H1 (cell line): ENCODE measurements around the gene DHX58. TPM values are rescaled to one million over a fixed set of nuclear protein-coding genes. Genes with fewer than 3 reads are reported as not detected.

Experiments
- CTCF ChIA-PET: fragments of 300-600 bp; sonication (Branson Sonifier 250); formaldehyde crosslinking; loops from one replicate; lab custom pipeline; 2021; ENCODE audit not compliant: partially characterized antibody; lab: Charles Lee
- POLR2A ChIA-PET: fragments of 300-600 bp; sonication (Branson Sonifier 250); formaldehyde crosslinking; loops from one replicate; lab custom pipeline; 2021; ENCODE audit warnings: inconsistent platforms; ENCODE audit not compliant: partially characterized antibody; lab: Charles Lee
- DNase-seq, 2 experiments: peaks; one replicate each; pipeline versions ENCODE4 v3.0.0 to v3.0.0-alpha.2; 2010 to 2022; ENCODE audit warnings: low spot score in 2 of 2, low read depth in 1 of 2, mixed read lengths in 1 of 2
- FAIRE-seq: peaks from 2 replicates; lab custom pipeline; 2011; peaks lifted over from hg19 to GRCh38; lab: Jason Lieb, UNC
- H2AFZ ChIP-seq: 2 replicates; pipeline ENCODE4 v1.8.1; 2012; ENCODE audit warnings: low read length, inconsistent platforms
- H2AK5ac ChIP-seq: 2 replicates; pipeline ENCODE4 v1.6.1; 2013; ENCODE audit warnings: low read depth, low read length
- H2BK120ac ChIP-seq: replicated peaks from 2 replicates; pipeline ENCODE3; 2013; ENCODE audit warnings: low read depth, low read length, inconsistent platforms
- H2BK12ac ChIP-seq: 2 replicates; pipeline ENCODE4 v1.6.1; 2013; ENCODE audit warnings: low read depth, low read length
- H2BK15ac ChIP-seq: 2 replicates; pipeline ENCODE4 v1.6.1; 2013; ENCODE audit warnings: low read length
- H2BK20ac ChIP-seq: 2 replicates; pipeline ENCODE4 v1.6.1; 2013; ENCODE audit warnings: low read length
- H2BK5ac ChIP-seq: 2 replicates; pipeline ENCODE4 v1.6.1; 2013; ENCODE audit warnings: low read depth, low read length
- H3K14ac ChIP-seq: 2 replicates; pipeline ENCODE4 v1.6.1; 2013; ENCODE audit warnings: inconsistent platforms; ENCODE audit not compliant: insufficient read length
- H3K18ac ChIP-seq: 2 replicates; pipeline ENCODE4 v1.6.1; 2013; ENCODE audit warnings: low read length; ENCODE audit errors: extremely low read depth
- H3K23ac ChIP-seq: 2 replicates; pipeline ENCODE4 v1.6.1; 2013; ENCODE audit warnings: inconsistent platforms; ENCODE audit not compliant: insufficient read length
- H3K23me2 ChIP-seq: 2 replicates; pipeline ENCODE4 v1.6.1; 2013; ENCODE audit warnings: low read depth, low read length
- H3K27ac ChIP-seq: 2 replicates; pipeline ENCODE4 v1.6.1; 2011; ENCODE audit warnings: low read depth, low read length, inconsistent platforms
- H3K27me3 ChIP-seq, 4 experiments: replicated peaks in 1 of 4; 1 replicate in 1 of 4; 2 replicates in 3 of 4; pipeline versions ENCODE4 v1.6.1 to v1.8.1; 2011 to 2013; ENCODE audit warnings: low read length in 3 of 4, mild to moderate bottlenecking in 3 of 4, inconsistent platforms in 2 of 4, mixed read lengths in 2 of 4, moderate library complexity in 1 of 4; ENCODE audit not compliant: control insufficient read depth in 3 of 4, insufficient read depth in 3 of 4; ENCODE audit errors: extremely low read depth in 1 of 4
- H3K36me3 ChIP-seq, 4 experiments: 2 replicates each; pipeline versions ENCODE4 v1.6.1 to v1.8.1; 2011 to 2013; ENCODE audit warnings: mild to moderate bottlenecking in 4 of 4, low read length in 3 of 4, moderate library complexity in 2 of 4, control low read depth in 1 of 4, inconsistent platforms in 1 of 4; ENCODE audit not compliant: insufficient read depth in 4 of 4, control insufficient read depth in 2 of 4
- H3K4ac ChIP-seq: replicated peaks from 2 replicates; pipeline ENCODE3; 2013; ENCODE audit warnings: low read length, low read depth, mixed read lengths, inconsistent platforms; ENCODE audit not compliant: insufficient read length
- H3K4me1 ChIP-seq, 4 experiments: replicated peaks in 1 of 4; 1 replicate in 1 of 4; 2 replicates in 3 of 4; pipeline versions ENCODE4 v1.6.1 to v1.8.1; 2011 to 2013; ENCODE audit warnings: low read length in 3 of 4, inconsistent platforms in 2 of 4, mixed read lengths in 1 of 4; ENCODE audit not compliant: insufficient read depth in 4 of 4, control insufficient read depth in 3 of 4
- H3K4me2 ChIP-seq, 2 experiments: 2 replicates each; pipeline versions ENCODE4 v1.6.1 to v1.8.1; 2011 to 2013; ENCODE audit warnings: low read depth in 2 of 2, low read length in 2 of 2, control low read depth in 1 of 2, inconsistent platforms in 1 of 2, mild to moderate bottlenecking in 1 of 2; ENCODE audit not compliant: insufficient read depth in 1 of 2
- H3K4me3 ChIP-seq, 4 experiments: fragments of 200-600, 300-600 bp in 1 of 4; sonication (generic), shearing (Covaris generic), sonication (Bioruptor Twin) in 1 of 4; 2 replicates each; pipeline versions ENCODE4 v1.5.1 to v1.8.1; 2011 to 2016; ENCODE audit warnings: low read length in 4 of 4, low read depth in 3 of 4, control low read depth in 2 of 4, inconsistent platforms in 2 of 4, mild to moderate bottlenecking in 2 of 4, mixed read lengths in 1 of 4, moderate library complexity in 1 of 4; ENCODE audit not compliant: insufficient read depth in 2 of 4; ENCODE audit errors: extremely low read depth in 1 of 4
- H3K56ac ChIP-seq: replicated peaks from 2 replicates; pipeline ENCODE3; 2013; ENCODE audit warnings: low read depth, mild to moderate bottlenecking, mixed read lengths, low read length, inconsistent platforms; ENCODE audit not compliant: insufficient read length
- H3K79me1 ChIP-seq: 2 replicates; pipeline ENCODE4 v1.6.1; 2013; ENCODE audit warnings: low read depth, low read length, control low read depth
- H3K79me2 ChIP-seq, 2 experiments: 2 replicates each; pipeline versions ENCODE4 v1.6.1 to v1.8.1; 2012 to 2013; ENCODE audit warnings: low read length in 2 of 2, mild to moderate bottlenecking in 2 of 2, inconsistent platforms in 1 of 2; ENCODE audit not compliant: insufficient read depth in 2 of 2, control insufficient read depth in 1 of 2
- H3K9ac ChIP-seq, 4 experiments: replicated peaks in 1 of 4; 1 replicate in 1 of 4; 2 replicates in 3 of 4; pipeline versions ENCODE4 v1.6.1 to v1.8.1; 2011 to 2013; ENCODE audit warnings: low read depth in 3 of 4, low read length in 3 of 4, control low read depth in 2 of 4, mild to moderate bottlenecking in 2 of 4, moderate library complexity in 2 of 4, inconsistent platforms in 1 of 4; ENCODE audit errors: extremely low read depth in 1 of 4
- H3K9me3 ChIP-seq, 2 experiments: 2 replicates each; pipeline versions ENCODE4 v1.6.1 to v1.8.1; 2012 to 2013; ENCODE audit warnings: mild to moderate bottlenecking in 2 of 2, moderate library complexity in 2 of 2, control low read depth in 1 of 2, inconsistent platforms in 1 of 2, low read depth in 1 of 2, low read length in 1 of 2, mixed read lengths in 1 of 2; ENCODE audit not compliant: insufficient read depth in 2 of 2
- H4K20me1 ChIP-seq, 2 experiments: replicated peaks in 1 of 2; 2 replicates each; pipeline versions ENCODE3 to v1.8.1; 2011 to 2013; ENCODE audit warnings: inconsistent platforms in 2 of 2, low read length in 2 of 2, mild to moderate bottlenecking in 1 of 2; ENCODE audit not compliant: insufficient read depth in 2 of 2, control insufficient read depth in 1 of 2
- H4K5ac ChIP-seq: 2 replicates; pipeline ENCODE4 v1.6.1; 2013; ENCODE audit warnings: low read length, low read depth, mixed read lengths, inconsistent platforms; ENCODE audit not compliant: insufficient read length
- H4K8ac ChIP-seq: 2 replicates; pipeline ENCODE4 v1.8.0; 2013; ENCODE audit warnings: mild to moderate bottlenecking, moderate library complexity, low read length, inconsistent platforms; ENCODE audit not compliant: insufficient read depth; ENCODE audit errors: extremely low read depth
- H4K91ac ChIP-seq: replicated peaks from 2 replicates; pipeline ENCODE3; 2013; ENCODE audit warnings: low read length, mixed read lengths, inconsistent platforms; ENCODE audit not compliant: insufficient read length
- BRCA1 ChIP-seq: IDR thresholded peaks from 2 replicates; pipeline ENCODE4 v1.6.1; 2012; ENCODE audit warnings: low read depth, low read length, improper control_type of control experiment
- CBX8 ChIP-seq: fragments of 300-800, 300-1000 bp; sonication (generic); IDR thresholded peaks from 2 replicates; pipeline ENCODE4 v1.7.1; 2016; ENCODE audit warnings: low read depth, low read length, borderline replicate concordance
- CEBPB ChIP-seq: IDR thresholded peaks from 2 replicates; pipeline ENCODE4 v1.6.1; 2012; ENCODE audit warnings: low read depth, low read length
- EGR1 ChIP-seq: IDR thresholded peaks from 2 replicates; pipeline ENCODE4 v1.6.1; 2011; ENCODE audit warnings: low read depth, low read length, borderline replicate concordance
- GABPA ChIP-seq: IDR thresholded peaks from 2 replicates; pipeline ENCODE4 v1.6.1; 2011; ENCODE audit warnings: mild to moderate bottlenecking, low read length, moderate library complexity, borderline replicate concordance; ENCODE audit not compliant: insufficient read depth
- GTF2F1 ChIP-seq: IDR thresholded peaks from 2 replicates; pipeline ENCODE4 v1.6.1; 2012; ENCODE audit warnings: low read depth, low read length, improper control_type of control experiment, borderline replicate concordance
- HDAC6 ChIP-seq: IDR thresholded peaks from one replicate; pipeline ENCODE4 v1.7.1; 2012; ENCODE audit warnings: low read depth, mild to moderate bottlenecking, inconsistent platforms, low read length, moderate library complexity
- KDM1A ChIP-seq: fragments of 200-600, 300-600 bp; sonication (generic); IDR thresholded peaks from 2 replicates; pipeline ENCODE4 v1.7.1; 2016; ENCODE audit warnings: mild to moderate bottlenecking, low read length, borderline replicate concordance
- KDM4A ChIP-seq: IDR thresholded peaks from one replicate; pipeline ENCODE4 v1.7.1; 2012; ENCODE audit warnings: low read depth, mild to moderate bottlenecking, moderate library complexity, low read length, inconsistent platforms; ENCODE audit not compliant: severe bottlenecking
- KDM5A ChIP-seq: fragments of 200-600 bp; IDR thresholded peaks from 2 replicates; pipeline ENCODE4 v1.7.1; 2012; ENCODE audit warnings: mild to moderate bottlenecking, low read length, inconsistent platforms, mixed read lengths
- MAFK ChIP-seq: IDR thresholded peaks from 2 replicates; pipeline ENCODE4 v1.6.1; 2012; ENCODE audit warnings: low read depth, mild to moderate bottlenecking, improper control_type of control experiment, low read length
- RFX5 ChIP-seq: IDR thresholded peaks from 2 replicates; pipeline ENCODE4 v1.6.1; 2011; ENCODE audit warnings: low read depth, low read length, improper control_type of control experiment, borderline replicate concordance
- SIN3A ChIP-seq, 2 experiments: IDR thresholded peaks in 1 of 2; conservative IDR thresholded peaks in 1 of 2; 2 replicates each; pipeline ENCODE4 v1.6.1; 2011 to 2012; ENCODE audit warnings: low read length in 2 of 2, improper control_type of control experiment in 1 of 2, low read depth in 1 of 2, mild to moderate bottlenecking in 1 of 2
- WGBS, 2 experiments: shearing (Covaris generic) in 1 of 2; methylation state at CpG; one replicate each; pipeline versions ENCODE4 v1.1.6 to v1.1.7; 2013 to 2015; ENCODE audit warnings: low lambda C conversion rate in 2 of 2, mixed read lengths in 2 of 2, inconsistent platforms in 1 of 2, low coverage in 1 of 2, missing lambda C conversion rate in 1 of 2; ENCODE audit not compliant: insufficient replicate concordance in 2 of 2, insufficient coverage in 1 of 2, insufficient read length in 1 of 2; ENCODE audit errors: extremely low coverage in 1 of 2, missing lambda C conversion rate in 1 of 2; 5-methylcytosine and 5-hydroxymethylcytosine counted together
- polyA plus RNA-seq, 7 experiments: library from polyadenylated mRNA; depleted of rRNA in 3 of 7; stranded (reverse) in 5 of 7; unstranded in 2 of 7; fragments of >200 nt in 5 of 7; fragments of 200-250 nt in 2 of 7; gene quantifications; 1 replicate in 5 of 7; 2 replicates in 1 of 7; 4 replicates in 1 of 7; pipeline versions ENCODE4 v1.2.1 to v1.2.3, GENCODE V29; 2011 to 2013; ENCODE audit warnings: missing spikeins in 2 of 7, mixed read lengths in 2 of 7
- total RNA-seq: library from RNA; stranded (reverse); fragmentation: NEBNext Ultra II Directional; extraction: Animal tissue kit (Norgen Biotek cat#: 25700); gene quantifications from 2 replicates; pipeline ENCODE4 v1.2.1, GENCODE V29; 2021

DHX58 gene
- total and polyA plus RNA-seq, 2 of the 8 experiments (the other 6 are each of a cell fraction or from before 2014, with no cell fraction given): 5.6 to 9.9 TPM

- Histone ChIP-seq H2BK120ac (no peak overlapping the region), H3K79me2 (peaks cover 0 to 48% of the 10 kb centered on the region in 2 experiments; a peak in 2 of 4 replicates), H3K36me3 (peaks cover 0 to 9% (median 6%) of the 10 kb centered on the region in 4 experiments; a peak in 4 of 8 replicates), H3K4me1 (peaks cover 0 to 2% (median 0%) of the 10 kb centered on the region in 4 experiments; a peak in 1 of 7 replicates), H3K23me2 (no peaks in the 10 kb centered on the region), H3K79me1 (peaks cover 8% of the 10 kb centered on the region; the same call in 1 of the 2 replicates), H3K18ac (no peak overlapping the region), H3K9me3 (no peaks in the 10 kb centered on the region), H4K91ac (no peak overlapping the region), H2AFZ (no peak overlapping the region), H3K4me2 (no peak overlapping the region), H2BK12ac (no peak overlapping the region), H4K8ac (no peak overlapping the region), H2BK20ac (no peak overlapping the region), H3K56ac (no peak overlapping the region), H4K20me1 (peaks cover 9 to 12% of the 10 kb centered on the region in 2 experiments), H2BK15ac (no peak overlapping the region), H3K27me3 (no peaks in the 10 kb centered on the region), H3K27ac (no peak overlapping the region), H4K5ac (no peak overlapping the region), H3K9ac (no peak overlapping the region), H3K14ac (no peak overlapping the region), H3K4ac (no peak overlapping the region), H3K23ac (no peak overlapping the region), H2BK5ac (no peak overlapping the region), H2AK5ac (no peak overlapping the region), H3K4me3 (no peak overlapping the region)
- ChIA-PET POLR2A (interaction anchor here (0.6 to 1.4 kb wide), 5 partner anchors 11 to 126 kb away, joined by 3 to 5 read pairs (median 4); partner anchors contain the start of gene KAT2A), CTCF (interaction anchor here (0.8 to 2.7 kb wide), 9 partner anchors 10 to 169 kb away, joined by 3 to 9 read pairs (median 3); partner anchors contain the start of genes HSPB9, KAT2A and KCNH4)
- no peak for DNase-seq
- TF ChIP-seq HDAC6: no peak
- no peak for TF ChIP-seq SIN3A (conservative IDR thresholded peaks at IDR 0.05 in 1 of 2, IDR thresholded peaks at IDR 0.05 in 1 of 2; ENCODE audit: low read depth in 1 of 2, low read length in 2 of 2)
- TF ChIP-seq GTF2F1: no peak
- no peak for TF ChIP-seq KDM5A
- no peak for TF ChIP-seq MAFK
- no peak for TF ChIP-seq EGR1
- TF ChIP-seq GABPA: no peak
- no peak for TF ChIP-seq KDM4A
- no peak for TF ChIP-seq KDM1A
- no peak for TF ChIP-seq CEBPB
- no peak for TF ChIP-seq CBX8
- TF ChIP-seq BRCA1: no peak
- no peak for TF ChIP-seq RFX5
- WGBS, 2 experiments: 91% methylated on average over 7 of the region's 7 CpGs; no CpG with 5 or more reads in 1 of the 2 experiments
- FAIRE-seq: no peak
These were observed 29.9 kb upstream of the DHX58 start for GRCh38 chr17:42142371-42142896.
